NCI-H128 (cell line): ENCODE measurements around the gene PPFIA1.

Experiments
- DNase-seq: peaks from one replicate; lab custom pipeline; 2025; ENCODE audit not compliant: unreplicated experiment; lab: John Stamatoyannopoulos, UW

PPFIA1 gene

DNA sequence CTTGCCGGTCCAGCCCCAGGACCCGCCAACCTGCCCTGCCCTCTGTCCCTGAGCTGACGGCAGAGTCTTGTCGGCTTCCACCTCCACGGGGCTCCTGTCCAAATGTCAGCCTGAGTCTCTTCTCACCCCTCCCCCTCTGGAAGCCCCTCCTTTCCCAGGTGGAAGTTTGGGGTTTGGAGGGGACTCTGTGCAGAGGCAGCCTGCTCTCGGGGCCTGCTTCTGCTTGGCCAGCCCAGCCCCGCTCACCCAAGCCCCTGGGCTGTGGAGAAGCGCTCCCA lies 158.9 kb downstream of the PPFIA1 start:
- no peak for DNase-seq

DNA sequence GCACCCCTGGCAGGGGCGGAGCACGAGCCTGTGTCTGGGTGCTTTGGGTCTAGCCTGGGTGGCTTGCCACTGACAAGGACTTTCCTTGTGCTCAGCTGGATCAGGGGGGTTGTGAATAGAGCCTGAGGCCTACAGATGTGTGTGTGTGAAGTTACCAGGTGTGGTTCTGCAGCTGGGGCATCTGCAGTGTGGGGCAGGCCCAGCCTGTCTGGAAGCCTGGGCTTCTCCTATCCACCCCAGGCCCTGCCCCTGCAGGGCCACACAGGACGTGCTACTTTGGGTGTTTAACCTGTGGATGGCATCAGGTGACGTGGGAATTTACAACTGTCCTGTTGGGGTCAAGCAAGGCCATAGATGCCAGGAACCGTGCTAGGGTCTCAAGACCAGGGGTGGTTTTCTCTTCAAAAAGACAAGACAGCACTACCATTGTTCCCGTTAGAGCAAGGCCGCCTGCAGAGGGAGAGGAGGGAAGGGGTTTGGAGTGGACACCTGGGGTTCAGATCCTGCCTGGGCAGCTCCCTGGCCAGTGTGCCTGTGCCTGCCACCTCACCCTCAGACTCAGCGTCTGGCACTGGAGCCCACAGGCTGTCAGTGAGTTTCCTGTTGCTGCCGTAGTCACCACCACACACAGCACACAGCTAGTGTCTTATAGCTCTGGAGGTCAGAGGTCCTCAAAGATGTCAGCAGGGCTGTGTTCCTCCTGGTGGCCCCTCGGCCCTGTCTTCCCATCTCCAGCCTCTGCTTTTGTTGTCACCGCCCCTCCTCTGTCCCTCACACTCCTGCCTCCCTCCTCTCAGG lies 159.4 kb downstream of the PPFIA1 start:
- DNase-seq, result no peak

DNA sequence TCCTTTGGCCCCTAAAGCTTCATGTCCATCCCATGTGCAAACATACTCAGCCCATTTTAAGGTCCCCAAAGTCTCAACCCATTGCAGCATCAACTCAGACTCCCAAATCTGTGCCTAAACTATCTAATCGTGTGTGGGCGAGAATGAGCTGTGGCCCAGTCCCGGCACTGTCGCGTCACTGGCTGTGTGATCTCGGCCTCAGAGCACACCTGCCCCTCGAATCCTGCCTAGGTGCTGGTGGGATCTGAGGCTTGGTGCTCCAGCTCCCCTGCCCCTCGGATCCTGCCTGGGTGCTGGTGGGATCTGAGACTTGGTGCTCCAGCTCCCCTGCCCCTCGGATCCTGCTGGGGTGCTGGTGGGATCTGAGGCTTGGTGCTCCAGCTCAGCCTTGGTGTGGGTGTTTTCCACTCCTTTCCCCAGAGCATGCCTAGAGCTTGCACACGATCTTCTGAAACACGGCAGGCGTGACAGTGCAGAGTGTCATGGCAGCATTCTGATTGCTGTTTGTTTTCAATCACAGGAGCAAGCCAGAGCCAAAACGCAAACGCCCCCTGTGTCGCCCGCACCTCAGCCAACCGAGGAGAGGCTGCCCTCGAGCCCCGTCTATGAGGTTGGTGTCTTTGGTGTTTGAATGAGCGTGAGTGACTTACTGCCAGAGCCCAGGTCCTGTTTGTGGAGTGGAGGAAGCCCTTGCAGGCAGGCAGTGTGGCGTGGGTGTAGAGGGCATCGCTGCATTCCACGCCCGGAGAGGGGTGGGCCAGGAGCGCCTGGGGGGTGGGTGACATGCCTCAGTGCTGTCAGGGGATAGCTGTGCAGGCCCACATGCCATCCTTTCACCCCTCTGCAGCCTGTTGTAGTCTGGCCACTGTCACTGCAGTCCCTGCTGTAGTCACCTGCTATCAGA lies 160.4 kb downstream of the PPFIA1 start:
- DNase-seq, result no peak

DNA sequence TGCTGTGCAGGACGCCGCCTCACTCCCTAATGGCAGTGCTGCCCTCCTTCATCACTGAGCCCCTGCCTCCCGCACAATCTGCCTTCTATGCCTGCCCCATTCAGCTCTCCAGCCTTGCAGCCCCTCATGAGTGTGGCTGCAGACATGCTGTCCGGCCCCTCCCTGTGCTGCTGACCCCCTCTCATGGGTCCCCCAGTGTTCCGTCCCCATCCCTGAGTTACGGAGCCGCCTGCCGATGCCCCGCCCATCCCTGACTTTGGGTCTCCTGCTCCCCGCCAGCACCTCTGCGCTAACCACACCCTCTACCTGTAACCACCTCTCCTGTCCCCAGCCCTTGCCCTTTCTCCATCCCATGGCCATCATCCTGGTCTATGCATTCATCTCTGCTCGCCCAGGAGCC lies 161.1 kb downstream of the PPFIA1 start:
- DNase-seq, result no peak

DNA sequence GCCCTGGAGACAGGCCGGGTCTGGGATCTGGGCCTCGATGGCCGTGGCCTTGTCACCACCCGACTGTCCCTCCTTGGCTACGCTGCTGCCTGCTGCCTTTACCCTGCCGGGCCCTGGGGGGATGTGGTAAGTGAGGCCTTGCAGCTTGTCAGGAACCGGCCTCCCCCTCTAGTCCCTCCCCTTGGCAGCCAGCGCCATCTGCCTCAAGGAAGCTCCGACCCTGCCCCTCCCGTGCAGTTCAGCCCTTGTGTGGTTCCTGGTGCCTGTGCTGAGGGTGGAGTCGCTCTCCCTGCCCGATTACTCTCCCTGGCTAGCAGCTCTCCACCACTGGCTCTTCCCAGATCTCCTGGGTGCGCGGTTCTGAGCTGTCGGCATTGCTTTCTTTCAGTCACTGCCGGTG lies 161.6 kb downstream of the PPFIA1 start:
- DNase-seq, result no peak

DNA sequence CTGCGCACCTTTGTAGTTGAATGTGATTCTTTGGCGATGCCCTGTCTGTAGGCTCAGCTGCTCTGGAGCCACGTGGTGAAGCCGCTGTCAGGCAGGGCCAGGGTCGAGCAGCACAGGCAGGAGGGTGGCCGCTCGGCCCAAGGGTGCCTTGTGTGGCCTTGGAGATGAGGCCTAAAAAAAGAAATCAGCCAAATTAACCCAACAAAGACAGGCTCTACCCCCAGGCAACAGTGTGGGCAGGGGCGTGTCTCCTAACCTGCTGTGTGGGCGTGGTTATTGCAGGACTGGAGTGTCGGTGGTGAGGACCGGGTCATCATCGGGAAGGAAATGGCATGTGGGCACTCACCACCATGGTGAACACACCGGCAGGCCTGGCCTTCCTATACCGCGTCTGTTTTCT lies 162.1 kb downstream of the PPFIA1 start:
- DNase-seq, result no peak

DNA sequence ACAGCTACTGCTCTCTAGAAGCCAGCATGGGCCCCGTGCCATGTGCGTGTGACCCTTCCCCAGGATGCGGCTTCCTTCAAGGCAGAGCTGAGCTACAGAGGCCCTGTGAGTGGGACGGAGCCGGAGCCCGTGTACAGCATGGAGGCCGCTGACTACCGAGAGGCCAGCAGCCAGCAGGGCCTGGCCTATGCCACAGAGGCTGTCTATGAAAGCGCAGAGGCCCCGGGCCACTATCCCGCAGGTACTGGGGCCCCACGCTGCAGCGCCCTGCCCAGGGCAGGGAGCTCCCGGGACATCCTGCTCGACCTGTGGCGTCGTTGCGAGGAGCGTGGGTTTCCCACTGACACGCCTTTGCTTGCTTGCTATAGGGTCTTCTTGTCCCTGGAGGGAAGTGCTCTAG lies 162.5 kb downstream of the PPFIA1 start:
- no peak for DNase-seq

DNA sequence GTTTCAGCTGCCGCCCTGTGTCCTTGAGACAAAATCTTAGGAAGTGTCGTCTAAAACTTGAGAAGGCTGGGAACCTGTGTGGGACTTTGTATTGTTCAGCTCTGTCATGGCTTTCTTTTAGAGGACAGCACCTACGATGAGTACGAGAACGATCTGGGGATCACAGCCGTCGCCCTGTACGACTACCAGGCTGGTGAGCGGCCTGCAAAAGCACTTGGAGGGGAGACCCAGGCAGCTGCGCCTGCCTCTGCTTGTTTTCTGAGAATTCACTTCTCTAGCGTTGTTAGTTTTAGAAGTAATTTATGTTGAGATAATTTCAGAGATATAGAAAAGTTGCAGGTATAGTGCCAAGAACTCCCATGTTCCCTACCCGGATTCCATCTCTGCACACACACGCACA lies 163.0 kb downstream of the PPFIA1 start:
- DNase-seq, result no peak
